SK-N-SH treated with all-trans-retinoic acid at 6 μM for 48 hours (cell line): ENCODE results near the gene GAPDHS.
A peak's percentile ranks its signal among the peaks of the same experiment; 100 is the strongest.

Experiments used
- ATAC-seq: fragments of 200-7000 bp; cut with Tn5 transposase; 3 replicates; pipeline ENCODE4 v1.9.1; 2020; ENCODE audit warnings: mild to moderate bottlenecking, moderate library complexity
- ARNTL ChIP-seq: fragments of 450-650 bp; formaldehyde crosslinking; IDR thresholded peaks from 2 replicates; pipeline ENCODE4 v1.5.0; 2020; ENCODE audit warnings: low read depth, mild to moderate bottlenecking, moderate library complexity, borderline replicate concordance
- BACH2 ChIP-seq: fragments of 250-450 bp; sonication (Bioruptor Pico); IDR thresholded peaks from 2 replicates; pipeline ENCODE4 v1.9.0; 2021; ENCODE audit warnings: mild to moderate bottlenecking, borderline replicate concordance
- CSDC2 ChIP-seq: fragments of 250-450 bp; sonication (Bioruptor Pico); IDR thresholded peaks from 2 replicates; pipeline ENCODE4 v1.5.0; 2020; ENCODE audit warnings: mild to moderate bottlenecking, moderate library complexity
- ESRRG ChIP-seq: fragments of 250-450 bp; sonication (Bioruptor Pico); IDR thresholded peaks from 2 replicates; pipeline ENCODE4 v1.6.1; 2021; ENCODE audit warnings: mild to moderate bottlenecking
- OSR1 ChIP-seq: fragments of 250-450 bp; sonication (Bioruptor Pico); IDR thresholded peaks from 2 replicates; pipeline ENCODE4 v1.8.0; 2022; ENCODE audit warnings: moderate library complexity, mild to moderate bottlenecking, inconsistent platforms
- PPARA ChIP-seq: fragments of 250-450 bp; sonication (Bioruptor Pico); IDR thresholded peaks from 2 replicates; pipeline ENCODE4 v1.5.0; 2020; ENCODE audit warnings: mild to moderate bottlenecking, borderline replicate concordance
- RARB ChIP-seq: fragments of 250-450 bp; sonication (Bioruptor Pico); IDR thresholded peaks from 2 replicates; pipeline ENCODE4 v1.8.0; 2021; ENCODE audit warnings: mild to moderate bottlenecking, moderate library complexity
- SNAI2 ChIP-seq: fragments of 250-450 bp; sonication (Bioruptor Pico); IDR thresholded peaks from 2 replicates; pipeline ENCODE4 v1.5.0; 2020; ENCODE audit warnings: mild to moderate bottlenecking, moderate library complexity
- TCF4 ChIP-seq: fragments of 250-450 bp; sonication (Bioruptor Pico); IDR thresholded peaks from 2 replicates; pipeline ENCODE4 v1.8.0; 2021; ENCODE audit warnings: mild to moderate bottlenecking, moderate library complexity, borderline replicate concordance
- TOX ChIP-seq: fragments of 250-450 bp; sonication (Bioruptor Pico); IDR thresholded peaks from 2 replicates; pipeline ENCODE4 v1.8.0; 2021; ENCODE audit warnings: mild to moderate bottlenecking, moderate library complexity, borderline replicate concordance
- ZC3H10 ChIP-seq: fragments of 250-450 bp; sonication (Bioruptor Pico); IDR thresholded peaks from 2 replicates; pipeline ENCODE4 v1.5.1; 2021; ENCODE audit warnings: mild to moderate bottlenecking, moderate library complexity
- ZFP3 ChIP-seq: fragments of 250-450 bp; sonication (Bioruptor Pico); IDR thresholded peaks from 2 replicates; pipeline ENCODE4 v1.5.0; 2020; ENCODE audit warnings: mild to moderate bottlenecking, moderate library complexity
- ZFP30 ChIP-seq: fragments of 450-650 bp; formaldehyde crosslinking; IDR thresholded peaks from 2 replicates; pipeline ENCODE4 v1.5.0; 2022; ENCODE audit warnings: mild to moderate bottlenecking, moderate library complexity
- ZNF565 ChIP-seq: fragments of 450-650 bp; formaldehyde crosslinking; conservative IDR thresholded peaks from 2 replicates; pipeline ENCODE4 v1.5.0; 2020; ENCODE audit warnings: low read depth, mild to moderate bottlenecking, moderate library complexity
- ZNF70 ChIP-seq: fragments of 450-650 bp; formaldehyde crosslinking; IDR thresholded peaks from 2 replicates; pipeline ENCODE4 v1.5.0; 2020; ENCODE audit warnings: mild to moderate bottlenecking, moderate library complexity
- ZNF8 ChIP-seq: fragments of 450-650 bp; formaldehyde crosslinking; IDR thresholded peaks from 2 replicates; pipeline ENCODE4 v1.5.0; 2020; ENCODE audit warnings: mild to moderate bottlenecking, moderate library complexity
- TF ChIP-seq, protein P1 (sequence below): fragments of 250-450 bp; sonication (Bioruptor Pico); IDR thresholded peaks from 2 replicates; pipeline ENCODE4 v1.5.1; 2020; ENCODE audit warnings: low read depth, mild to moderate bottlenecking, moderate library complexity
- TF ChIP-seq, protein P2 (sequence below): fragments of 250-450 bp; sonication (Bioruptor Pico); IDR thresholded peaks from 2 replicates; pipeline ENCODE4 v1.8.0; 2020; ENCODE audit warnings: mild to moderate bottlenecking, moderate library complexity, borderline replicate concordance
- TF ChIP-seq, protein P3 (sequence below): fragments of 250-450 bp; sonication (Bioruptor Pico); IDR thresholded peaks from 2 replicates; pipeline ENCODE4 v1.5.1; 2021; ENCODE audit warnings: mild to moderate bottlenecking, moderate library complexity
- TF ChIP-seq, protein P4 (sequence below): fragments of 250-450 bp; sonication (Bioruptor Pico); IDR thresholded peaks from 2 replicates; pipeline ENCODE4 v1.8.0; 2021; ENCODE audit warnings: low read depth, mild to moderate bottlenecking, moderate library complexity, borderline replicate concordance
- TF ChIP-seq, protein P5 (sequence below): fragments of 250-450 bp; sonication (Bioruptor Pico); IDR thresholded peaks from 2 replicates; pipeline ENCODE4 v1.5.0; 2020; ENCODE audit warnings: mild to moderate bottlenecking, moderate library complexity

Gene GAPDHS

DNA sequence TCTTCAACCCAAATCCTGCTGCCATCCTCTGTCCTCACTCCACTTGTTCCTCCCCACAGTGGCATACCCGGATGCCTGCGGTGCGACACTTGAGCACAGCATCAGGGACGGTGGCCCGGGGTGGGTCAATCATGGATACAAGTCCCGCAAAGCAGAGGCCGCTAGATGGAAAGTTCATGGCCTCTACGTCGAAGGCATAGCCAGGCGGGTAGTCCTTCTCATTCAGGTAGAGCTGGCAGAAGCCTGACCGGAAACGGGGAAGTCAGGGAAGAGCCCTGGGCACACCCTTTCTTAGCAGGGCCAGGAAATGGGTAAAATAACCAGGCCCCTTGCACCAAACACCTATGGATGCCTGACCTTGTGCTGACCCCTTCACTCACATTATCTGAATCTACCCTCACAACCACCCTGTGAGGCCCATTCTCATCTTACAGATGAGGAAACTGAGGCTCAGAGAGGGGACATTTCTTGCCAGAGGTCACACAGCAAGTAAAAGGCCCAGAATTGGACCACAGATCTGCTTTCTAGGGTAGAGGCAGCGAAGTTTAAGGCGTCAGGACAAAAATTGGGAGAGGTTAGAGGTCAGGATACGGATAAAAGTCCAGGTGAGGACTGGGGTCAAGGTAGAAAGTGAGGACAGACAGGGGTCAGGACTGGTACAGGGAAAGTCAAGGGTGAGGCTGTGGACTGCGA lies 23.7 kb downstream of the GAPDHS start:
- TF ChIP-seq ZFP30 (no peak), ARNTL (CRISPR knock-in tag) (no peak), ZC3H10 (CRISPR knock-in tag) (no peak), OSR1 (no peak), ZNF70 (CRISPR knock-in tag) (no peak), TOX (CRISPR knock-in tag) (no peak), ZFP3 (CRISPR knock-in tag) (no peak), RARB (CRISPR knock-in tag) (no peak), ZNF565 (CRISPR knock-in tag) (no peak), CSDC2 (no peak), ZNF8 (CRISPR knock-in tag) (no peak), ESRRG (CRISPR knock-in tag) (no peak), PPARA (CRISPR knock-in tag) (no peak)
- TF ChIP-seq, protein P1, sequence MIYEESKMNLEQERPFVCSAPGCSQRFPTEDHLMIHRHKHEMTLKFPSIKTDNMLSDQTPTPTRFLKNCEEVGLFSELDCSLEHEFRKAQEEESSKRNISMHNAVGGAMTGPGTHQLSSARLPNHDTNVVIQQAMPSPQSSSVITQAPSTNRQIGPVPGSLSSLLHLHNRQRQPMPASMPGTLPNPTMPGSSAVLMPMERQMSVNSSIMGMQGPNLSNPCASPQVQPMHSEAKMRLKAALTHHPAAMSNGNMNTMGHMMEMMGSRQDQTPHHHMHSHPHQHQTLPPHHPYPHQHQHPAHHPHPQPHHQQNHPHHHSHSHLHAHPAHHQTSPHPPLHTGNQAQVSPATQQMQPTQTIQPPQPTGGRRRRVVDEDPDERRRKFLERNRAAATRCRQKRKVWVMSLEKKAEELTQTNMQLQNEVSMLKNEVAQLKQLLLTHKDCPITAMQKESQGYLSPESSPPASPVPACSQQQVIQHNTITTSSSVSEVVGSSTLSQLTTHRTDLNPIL (CRISPR knock-in tag) = no peak
- TF ChIP-seq, protein P2, sequence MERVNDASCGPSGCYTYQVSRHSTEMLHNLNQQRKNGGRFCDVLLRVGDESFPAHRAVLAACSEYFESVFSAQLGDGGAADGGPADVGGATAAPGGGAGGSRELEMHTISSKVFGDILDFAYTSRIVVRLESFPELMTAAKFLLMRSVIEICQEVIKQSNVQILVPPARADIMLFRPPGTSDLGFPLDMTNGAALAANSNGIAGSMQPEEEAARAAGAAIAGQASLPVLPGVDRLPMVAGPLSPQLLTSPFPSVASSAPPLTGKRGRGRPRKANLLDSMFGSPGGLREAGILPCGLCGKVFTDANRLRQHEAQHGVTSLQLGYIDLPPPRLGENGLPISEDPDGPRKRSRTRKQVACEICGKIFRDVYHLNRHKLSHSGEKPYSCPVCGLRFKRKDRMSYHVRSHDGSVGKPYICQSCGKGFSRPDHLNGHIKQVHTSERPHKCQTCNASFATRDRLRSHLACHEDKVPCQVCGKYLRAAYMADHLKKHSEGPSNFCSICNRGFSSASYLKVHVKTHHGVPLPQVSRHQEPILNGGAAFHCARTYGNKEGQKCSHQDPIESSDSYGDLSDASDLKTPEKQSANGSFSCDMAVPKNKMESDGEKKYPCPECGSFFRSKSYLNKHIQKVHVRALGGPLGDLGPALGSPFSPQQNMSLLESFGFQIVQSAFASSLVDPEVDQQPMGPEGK = no peak
- TF ChIP-seq, protein P3, sequence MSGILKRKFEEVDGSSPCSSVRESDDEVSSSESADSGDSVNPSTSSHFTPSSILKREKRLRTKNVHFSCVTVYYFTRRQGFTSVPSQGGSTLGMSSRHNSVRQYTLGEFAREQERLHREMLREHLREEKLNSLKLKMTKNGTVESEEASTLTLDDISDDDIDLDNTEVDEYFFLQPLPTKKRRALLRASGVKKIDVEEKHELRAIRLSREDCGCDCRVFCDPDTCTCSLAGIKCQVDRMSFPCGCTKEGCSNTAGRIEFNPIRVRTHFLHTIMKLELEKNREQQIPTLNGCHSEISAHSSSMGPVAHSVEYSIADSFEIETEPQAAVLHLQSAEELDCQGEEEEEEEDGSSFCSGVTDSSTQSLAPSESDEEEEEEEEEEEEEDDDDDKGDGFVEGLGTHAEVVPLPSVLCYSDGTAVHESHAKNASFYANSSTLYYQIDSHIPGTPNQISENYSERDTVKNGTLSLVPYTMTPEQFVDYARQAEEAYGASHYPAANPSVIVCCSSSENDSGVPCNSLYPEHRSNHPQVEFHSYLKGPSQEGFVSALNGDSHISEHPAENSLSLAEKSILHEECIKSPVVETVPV = no peak
- TF ChIP-seq, protein P4, sequence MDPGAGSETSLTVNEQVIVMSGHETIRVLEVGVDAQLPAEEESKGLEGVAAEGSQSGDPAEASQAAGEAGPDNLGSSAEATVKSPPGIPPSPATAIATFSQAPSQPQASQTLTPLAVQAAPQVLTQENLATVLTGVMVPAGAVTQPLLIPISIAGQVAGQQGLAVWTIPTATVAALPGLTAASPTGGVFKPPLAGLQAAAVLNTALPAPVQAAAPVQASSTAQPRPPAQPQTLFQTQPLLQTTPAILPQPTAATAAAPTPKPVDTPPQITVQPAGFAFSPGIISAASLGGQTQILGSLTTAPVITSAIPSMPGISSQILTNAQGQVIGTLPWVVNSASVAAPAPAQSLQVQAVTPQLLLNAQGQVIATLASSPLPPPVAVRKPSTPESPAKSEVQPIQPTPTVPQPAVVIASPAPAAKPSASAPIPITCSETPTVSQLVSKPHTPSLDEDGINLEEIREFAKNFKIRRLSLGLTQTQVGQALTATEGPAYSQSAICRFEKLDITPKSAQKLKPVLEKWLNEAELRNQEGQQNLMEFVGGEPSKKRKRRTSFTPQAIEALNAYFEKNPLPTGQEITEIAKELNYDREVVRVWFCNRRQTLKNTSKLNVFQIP (CRISPR knock-in tag) = no peak
- TF ChIP-seq, protein P5, sequence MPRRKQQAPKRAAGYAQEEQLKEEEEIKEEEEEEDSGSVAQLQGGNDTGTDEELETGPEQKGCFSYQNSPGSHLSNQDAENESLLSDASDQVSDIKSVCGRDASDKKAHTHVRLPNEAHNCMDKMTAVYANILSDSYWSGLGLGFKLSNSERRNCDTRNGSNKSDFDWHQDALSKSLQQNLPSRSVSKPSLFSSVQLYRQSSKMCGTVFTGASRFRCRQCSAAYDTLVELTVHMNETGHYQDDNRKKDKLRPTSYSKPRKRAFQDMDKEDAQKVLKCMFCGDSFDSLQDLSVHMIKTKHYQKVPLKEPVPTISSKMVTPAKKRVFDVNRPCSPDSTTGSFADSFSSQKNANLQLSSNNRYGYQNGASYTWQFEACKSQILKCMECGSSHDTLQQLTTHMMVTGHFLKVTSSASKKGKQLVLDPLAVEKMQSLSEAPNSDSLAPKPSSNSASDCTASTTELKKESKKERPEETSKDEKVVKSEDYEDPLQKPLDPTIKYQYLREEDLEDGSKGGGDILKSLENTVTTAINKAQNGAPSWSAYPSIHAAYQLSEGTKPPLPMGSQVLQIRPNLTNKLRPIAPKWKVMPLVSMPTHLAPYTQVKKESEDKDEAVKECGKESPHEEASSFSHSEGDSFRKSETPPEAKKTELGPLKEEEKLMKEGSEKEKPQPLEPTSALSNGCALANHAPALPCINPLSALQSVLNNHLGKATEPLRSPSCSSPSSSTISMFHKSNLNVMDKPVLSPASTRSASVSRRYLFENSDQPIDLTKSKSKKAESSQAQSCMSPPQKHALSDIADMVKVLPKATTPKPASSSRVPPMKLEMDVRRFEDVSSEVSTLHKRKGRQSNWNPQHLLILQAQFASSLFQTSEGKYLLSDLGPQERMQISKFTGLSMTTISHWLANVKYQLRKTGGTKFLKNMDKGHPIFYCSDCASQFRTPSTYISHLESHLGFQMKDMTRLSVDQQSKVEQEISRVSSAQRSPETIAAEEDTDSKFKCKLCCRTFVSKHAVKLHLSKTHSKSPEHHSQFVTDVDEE (CRISPR knock-in tag) = no peak

DNA sequence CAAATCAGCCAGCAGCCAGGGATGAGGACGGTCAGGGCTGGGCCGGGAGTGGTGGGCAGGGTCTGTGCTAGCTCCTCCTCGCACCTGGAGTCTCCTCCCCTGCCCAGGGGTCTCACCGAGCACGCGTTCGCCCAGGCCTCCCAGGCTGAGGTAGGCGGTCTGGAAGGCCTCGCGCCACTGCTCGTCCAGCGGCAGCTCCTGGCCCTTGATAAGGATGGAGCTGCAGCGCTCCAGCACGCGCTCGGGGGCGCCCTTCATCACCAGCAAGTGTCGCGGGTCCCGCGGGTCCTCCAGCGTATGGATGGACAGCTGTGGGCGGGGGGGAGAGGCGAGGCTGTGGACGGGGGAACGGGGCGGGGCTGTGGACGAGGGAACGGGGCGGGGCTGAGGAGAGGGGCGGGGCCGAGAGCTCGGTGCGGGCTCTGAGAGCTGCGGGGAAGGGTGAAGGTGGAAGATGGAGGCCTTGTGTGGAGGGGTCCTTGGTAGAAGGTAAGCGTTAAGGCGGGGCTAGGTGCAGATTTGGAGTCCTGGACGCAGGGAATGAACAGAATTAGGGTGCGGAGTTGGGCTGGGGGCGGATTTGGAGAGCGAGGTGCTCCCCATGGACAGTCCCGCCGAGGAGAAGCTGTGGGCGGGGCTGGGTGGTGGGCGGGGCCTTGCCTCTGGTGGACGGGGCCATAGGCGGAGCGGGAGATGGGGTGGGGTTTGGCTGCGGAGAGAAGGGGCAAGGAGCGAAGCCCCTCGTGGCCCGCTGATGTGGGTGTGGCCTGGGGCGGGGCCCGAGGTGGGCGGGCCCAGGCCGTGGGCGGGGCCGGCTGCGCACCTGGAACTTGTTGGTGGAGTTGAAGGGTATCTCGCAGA lies 24.5 kb downstream of the GAPDHS start:
- peak; percentile 79 for ATAC-seq
- TF ChIP-seq ZNF8 (CRISPR knock-in tag) (no peak), BACH2 (CRISPR knock-in tag) (no peak), SNAI2 (CRISPR knock-in tag) (no peak), OSR1 (no peak), TCF4 (CRISPR knock-in tag) (no peak), RARB (CRISPR knock-in tag) (no peak), ZC3H10 (CRISPR knock-in tag) (no peak), ZNF70 (CRISPR knock-in tag) (no peak), ZNF565 (CRISPR knock-in tag) (no peak), PPARA (CRISPR knock-in tag) (no peak)
- TF ChIP-seq, protein P2 = no peak
- TF ChIP-seq, protein P3 = no peak
- TF ChIP-seq, protein P4 (CRISPR knock-in tag) = no peak

More for the DNA sequence above, 23.7 kb downstream of the GAPDHS start:
- ATAC-seq = no peak
